Measurements from ENCODE around the gene POLE.
"Not testable (repeated sequence)": the region's sequence is repeated elsewhere in the genome, so short reads cannot be mapped to it uniquely, and the experiment has no call there.

- not testable (repeated sequence) for TF ChIP-seq POLR2A, CTCF (IDR thresholded peaks at IDR 0.05)
Observed at GRCh38 chr12:132694888-132695287, 7.7 kb upstream of the POLE start.

Measured in thyroid gland (tissue), 4 donors.